Measurements from ENCODE around the gene S100A14. TPM values are rescaled to one million over a fixed set of nuclear protein-coding genes. Genes with fewer than 3 reads are reported as not detected.
A peak's percentile ranks its signal among the peaks of the same experiment; 100 is the strongest.

The S100A14 gene
- polyA plus RNA-seq, 1 experiment = not detected

- Histone ChIP-seq H3K27me3 (ENCODE audit: control insufficient read depth, insufficient read depth, low read length) (no peaks in the 10 kb centered on the region), H3K4me3 (ENCODE audit: low read depth, low read length) (no peak overlapping the region), H3K36me3 (ENCODE audit: control insufficient read depth, insufficient read depth, low read length) (no peaks in the 10 kb centered on the region)
- ChIA-PET POLR2A (interaction anchor here (0.5 to 1.5 kb wide), 7 partner anchors 10 to 60 kb away, joined by 3 to 16 read pairs (median 5); partner anchors contain the start of genes S100A4 and S100A6), CTCF (interaction anchor here (0.7 to 5.6 kb wide), 12 partner anchors 10 to 188 kb away, joined by 3 to 65 read pairs (median 6); partner anchors contain the start of genes S100A13, S100A5 and S100A6)
- TF ChIP-seq CTCF (IDR thresholded peaks at IDR 0.05; ENCODE audit: insufficient read depth, low read depth, low read length) = no peak
- DNase-seq (ENCODE audit: low read depth) = peak; percentile 89
These were observed 49.4 kb downstream of the S100A14 start for GRCh38 chr1:153566414-153567371.

- H3K4me3 ChIP-seq (ENCODE audit: low read depth, low read length) = no peak within 1 kb of the TSS
- DNase-seq (ENCODE audit: low read depth) = no peak
- ChIA-PET CTCF (interaction anchor here (0.7 to 5.6 kb wide), 13 partner anchors 9 to 189 kb away, joined by 3 to 65 read pairs (median 6); partner anchors contain the start of genes S100A13, S100A5 and S100A6), POLR2A (interaction anchor here (0.5 to 1.5 kb wide), 7 partner anchors 9 to 61 kb away, joined by 3 to 16 read pairs (median 5); partner anchors contain the start of genes S100A4 and S100A6)
- no peak for TF ChIP-seq CTCF (IDR thresholded peaks at IDR 0.05; ENCODE audit: insufficient read depth, low read depth, low read length)
- no peaks in the 10 kb centered on the region for H3K36me3 ChIP-seq (ENCODE audit: control insufficient read depth, insufficient read depth, low read length)
- no peaks in the 10 kb centered on the region for H3K27me3 ChIP-seq (ENCODE audit: control insufficient read depth, insufficient read depth, low read length)
These were observed 50.4 kb downstream of the S100A14 start, which contains the start of gene S100A2 for GRCh38 chr1:153565529-153566374. Gene S100A2, minus strand, starts transcription at chr1:153565844. Its CDS starts 1,967 bp downstream, at chr1:153563877.

Other genes with a start within 250 kb of the S100A14 start
- not detected in 2 replicates for gene S100A12, start 240.7 kb downstream of the S100A14 start, polyA plus RNA-seq (2011; rRNA removed)
- gene S100A8, start 225.3 kb downstream of the S100A14 start, polyA plus RNA-seq (2011; rRNA removed) = not detected in 2 replicates
- not detected in 2 replicates for gene S100A7A, start 199.8 kb downstream of the S100A14 start, polyA plus RNA-seq (2011; rRNA removed)
- gene S100A7, start 155.7 kb downstream of the S100A14 start, polyA plus RNA-seq (2011; rRNA removed) = not detected in 2 replicates
- gene S100A6, start 80.3 kb downstream of the S100A14 start, polyA plus RNA-seq (2011; rRNA removed) = 1,222 and 1,308 TPM in 2 replicates
- gene S100A5, start 75.4 kb downstream of the S100A14 start, polyA plus RNA-seq (2011; rRNA removed) = 0.28 and 0.40 TPM in 2 replicates
- gene S100A4, start 70.5 kb downstream of the S100A14 start, polyA plus RNA-seq (2011; rRNA removed) = 529 and 797 TPM in 2 replicates
- 5.5 and 9.5 TPM in 2 replicates for gene S100A3, start 67.1 kb downstream of the S100A14 start, polyA plus RNA-seq (2011; rRNA removed)
- 2.0 and 2.7 TPM in 2 replicates for gene S100A2, start 50.5 kb downstream of the S100A14 start, polyA plus RNA-seq (2011; rRNA removed)
- 490 and 699 TPM in 2 replicates for gene S100A16, start 3.2 kb downstream of the S100A14 start, polyA plus RNA-seq (2011; rRNA removed)
- 310 and 313 TPM in 2 replicates for gene S100A13, start 11.2 kb upstream of the S100A14 start, polyA plus RNA-seq (2011; rRNA removed)
- gene S100A1, start 12.1 kb upstream of the S100A14 start, polyA plus RNA-seq (2011; rRNA removed) = 0.31 and 0.71 TPM in 2 replicates
- 36.8 and 38.4 TPM in 2 replicates for gene CHTOP, start 17.7 kb upstream of the S100A14 start, polyA plus RNA-seq (2011; rRNA removed)
- 50.3 and 62.4 TPM in 2 replicates for gene SNAPIN, start 42.4 kb upstream of the S100A14 start, polyA plus RNA-seq (2011; rRNA removed)
- 182 and 213 TPM in 2 replicates for gene ILF2, start 54.7 kb upstream of the S100A14 start, polyA plus RNA-seq (2011; rRNA removed)
- gene NPR1, start 62.4 kb upstream of the S100A14 start, polyA plus RNA-seq (2011; rRNA removed) = 0.02 TPM in 1 of 2 replicates, not detected in the other
- 38.8 and 52.8 TPM in 2 replicates for gene INTS3, start 111.7 kb upstream of the S100A14 start, polyA plus RNA-seq (2011; rRNA removed)
- 18.2 and 25.4 TPM in 2 replicates for gene SLC27A3, start 159.1 kb upstream of the S100A14 start, polyA plus RNA-seq (2011; rRNA removed)

All from BJ (cell line).